Measurements from ENCODE around the gene ELAC2.

DNA sequence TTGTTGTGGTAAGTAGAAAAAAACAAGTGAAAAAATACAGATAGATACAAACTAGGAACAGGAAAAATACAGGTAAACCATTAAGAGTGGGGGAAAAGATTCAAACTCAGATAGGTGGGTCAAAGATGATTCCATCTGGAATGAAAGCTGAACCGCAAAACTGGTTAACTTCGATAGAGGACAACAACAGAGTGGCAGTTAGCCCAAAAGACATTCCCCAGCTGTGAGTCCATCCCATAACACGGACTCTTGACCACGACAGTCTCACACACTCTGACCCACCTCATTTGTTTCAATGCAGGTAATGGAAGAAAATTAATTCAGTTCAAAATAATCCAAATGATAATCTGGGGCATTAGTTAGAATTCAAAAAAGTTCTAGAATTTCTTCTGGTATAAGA is 13.5 kb downstream of the ELAC2 start:
- TF ChIP-seq, protein P1, sequence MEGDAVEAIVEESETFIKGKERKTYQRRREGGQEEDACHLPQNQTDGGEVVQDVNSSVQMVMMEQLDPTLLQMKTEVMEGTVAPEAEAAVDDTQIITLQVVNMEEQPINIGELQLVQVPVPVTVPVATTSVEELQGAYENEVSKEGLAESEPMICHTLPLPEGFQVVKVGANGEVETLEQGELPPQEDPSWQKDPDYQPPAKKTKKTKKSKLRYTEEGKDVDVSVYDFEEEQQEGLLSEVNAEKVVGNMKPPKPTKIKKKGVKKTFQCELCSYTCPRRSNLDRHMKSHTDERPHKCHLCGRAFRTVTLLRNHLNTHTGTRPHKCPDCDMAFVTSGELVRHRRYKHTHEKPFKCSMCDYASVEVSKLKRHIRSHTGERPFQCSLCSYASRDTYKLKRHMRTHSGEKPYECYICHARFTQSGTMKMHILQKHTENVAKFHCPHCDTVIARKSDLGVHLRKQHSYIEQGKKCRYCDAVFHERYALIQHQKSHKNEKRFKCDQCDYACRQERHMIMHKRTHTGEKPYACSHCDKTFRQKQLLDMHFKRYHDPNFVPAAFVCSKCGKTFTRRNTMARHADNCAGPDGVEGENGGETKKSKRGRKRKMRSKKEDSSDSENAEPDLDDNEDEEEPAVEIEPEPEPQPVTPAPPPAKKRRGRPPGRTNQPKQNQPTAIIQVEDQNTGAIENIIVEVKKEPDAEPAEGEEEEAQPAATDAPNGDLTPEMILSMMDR (IDR thresholded peaks at IDR 0.05), result no peak
- no peak for TF ChIP-seq ZFX (IDR thresholded peaks at IDR 0.05; ENCODE audit: borderline replicate concordance)

All from 22Rv1 (cell line).